NCI-H2107 treated with DMSO at 0.1 percent for 48 hours (cell line): ENCODE data around the gene ENGASE.

Experiments used
- DNase-seq: peaks from one replicate; lab custom pipeline; 2025; ENCODE audit not compliant: unreplicated experiment; lab: John Stamatoyannopoulos, UW

The ENGASE gene

DNA sequence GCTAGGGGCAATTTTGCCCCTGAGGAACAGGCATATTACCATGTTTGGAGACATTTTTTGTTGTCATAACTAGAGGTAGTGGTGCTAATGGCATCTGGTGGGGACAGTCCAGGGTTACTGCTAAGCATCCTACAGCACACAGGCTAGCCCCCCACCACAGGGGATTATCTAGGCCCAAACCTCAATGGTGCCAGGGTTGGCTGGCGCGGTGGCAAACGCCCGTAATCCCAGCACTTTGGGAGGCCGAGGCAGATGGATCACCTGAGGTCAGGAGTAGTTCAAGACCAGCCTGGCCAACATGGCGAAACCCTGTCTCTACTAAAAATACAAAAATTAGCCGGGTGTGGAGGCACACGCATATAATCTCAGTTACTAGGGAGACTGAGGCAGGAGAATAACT is 35.5 kb upstream of the ENGASE start:
- DNase-seq = no peak

- no peak for DNase-seq
These were observed 34.7 kb upstream of the ENGASE start for GRCh38 chr17:79039886-79040285.

- no peak for DNase-seq
These were observed 33.5 kb upstream of the ENGASE start for GRCh38 chr17:79041041-79041570.

- no peak for DNase-seq
These were observed 32.8 kb upstream of the ENGASE start for GRCh38 chr17:79041723-79042420.

DNA sequence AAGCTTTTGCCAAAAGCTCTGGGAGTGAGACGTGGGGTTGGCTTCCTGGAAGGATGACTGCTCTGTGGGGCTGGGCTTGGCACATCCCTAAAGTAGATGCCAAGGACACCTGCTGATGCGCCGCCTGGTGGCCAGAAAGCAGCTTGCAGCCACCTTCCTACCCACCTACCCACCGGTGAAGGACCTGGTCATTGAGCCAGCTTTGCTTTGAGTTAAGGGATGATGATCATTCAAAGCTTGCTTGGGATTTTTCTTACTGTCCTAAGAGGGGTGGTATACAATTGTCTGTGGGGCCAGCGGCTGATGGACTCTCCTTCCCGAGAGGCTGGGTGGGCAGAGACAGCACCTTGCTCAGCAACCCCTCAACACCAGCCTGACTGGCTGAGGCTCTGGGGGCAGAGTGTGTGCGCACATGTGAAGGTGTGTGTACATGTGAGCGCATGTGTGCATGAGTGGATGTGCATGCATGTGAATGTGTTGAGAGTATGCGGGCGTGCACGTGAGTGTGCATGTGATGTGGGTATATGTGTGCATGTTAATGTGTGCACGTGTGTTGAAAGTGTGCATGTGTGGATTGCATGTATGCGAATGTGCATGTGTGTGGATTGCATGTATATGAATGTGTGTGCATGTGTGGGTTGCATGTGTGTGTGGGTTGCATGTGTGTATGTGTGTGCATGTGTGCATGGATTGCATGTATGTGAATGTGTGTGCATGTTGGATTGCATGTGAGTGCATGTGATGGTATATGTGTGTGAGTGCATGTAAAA is 32.0 kb upstream of the ENGASE start:
- peak; percentile 31 for DNase-seq

DNA sequence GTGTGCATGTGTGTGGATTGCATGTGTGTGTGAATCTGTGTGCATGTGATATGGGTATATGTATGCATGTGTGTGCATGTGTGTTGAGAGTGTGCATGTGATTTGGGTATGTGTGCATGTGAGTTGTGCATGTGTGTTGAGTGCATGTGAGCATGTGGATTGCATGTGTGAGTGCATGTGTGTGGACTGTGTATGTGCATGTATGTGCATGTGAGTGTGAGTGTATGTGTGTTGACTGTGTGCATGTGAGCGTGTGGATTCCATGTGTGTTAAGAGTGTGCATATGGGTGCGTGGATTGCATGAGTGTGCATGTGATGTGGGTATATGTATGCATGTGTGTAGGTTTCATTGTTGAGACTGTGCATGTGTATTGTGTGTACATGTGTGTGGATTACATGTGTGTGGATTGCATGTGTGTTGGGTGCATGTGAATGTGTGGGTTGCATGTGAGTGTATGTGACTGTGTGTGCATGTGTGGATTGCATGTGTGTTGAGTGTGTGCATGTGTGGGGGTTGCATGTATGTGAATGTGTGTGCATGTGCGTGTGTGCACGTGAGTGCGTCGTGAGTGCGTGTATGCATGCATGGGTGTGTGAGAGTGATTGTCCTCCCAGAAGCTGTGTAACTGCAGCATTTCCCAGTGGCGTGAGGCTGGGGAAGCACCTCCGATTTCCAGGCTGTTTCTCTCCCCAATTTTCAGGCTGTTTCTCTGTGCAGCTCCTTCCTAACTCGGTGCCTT is 31.3 kb upstream of the ENGASE start:
- DNase-seq = no peak

DNA sequence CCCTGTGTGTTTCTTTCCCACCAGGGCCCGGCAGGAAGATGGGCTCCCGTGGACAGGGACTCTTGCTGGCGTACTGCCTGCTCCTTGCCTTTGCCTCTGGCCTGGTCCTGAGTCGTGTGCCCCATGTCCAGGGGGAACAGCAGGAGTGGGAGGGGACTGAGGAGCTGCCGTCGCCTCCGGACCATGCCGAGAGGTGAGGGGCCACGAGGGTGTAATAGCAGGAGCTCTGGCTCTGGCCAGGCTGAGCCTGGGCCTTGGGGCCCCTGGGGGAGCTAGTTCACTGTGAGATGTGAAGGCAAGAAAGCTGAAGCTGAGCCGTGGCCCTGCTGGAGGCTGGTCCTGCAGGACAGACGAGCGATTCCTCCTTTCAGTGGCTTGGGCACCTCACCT is 30.7 kb upstream of the ENGASE start:
- no peak for DNase-seq

GRCh38 chr17:79044462-79044861 is 30.2 kb upstream of the ENGASE start:
- DNase-seq = no peak

DNA sequence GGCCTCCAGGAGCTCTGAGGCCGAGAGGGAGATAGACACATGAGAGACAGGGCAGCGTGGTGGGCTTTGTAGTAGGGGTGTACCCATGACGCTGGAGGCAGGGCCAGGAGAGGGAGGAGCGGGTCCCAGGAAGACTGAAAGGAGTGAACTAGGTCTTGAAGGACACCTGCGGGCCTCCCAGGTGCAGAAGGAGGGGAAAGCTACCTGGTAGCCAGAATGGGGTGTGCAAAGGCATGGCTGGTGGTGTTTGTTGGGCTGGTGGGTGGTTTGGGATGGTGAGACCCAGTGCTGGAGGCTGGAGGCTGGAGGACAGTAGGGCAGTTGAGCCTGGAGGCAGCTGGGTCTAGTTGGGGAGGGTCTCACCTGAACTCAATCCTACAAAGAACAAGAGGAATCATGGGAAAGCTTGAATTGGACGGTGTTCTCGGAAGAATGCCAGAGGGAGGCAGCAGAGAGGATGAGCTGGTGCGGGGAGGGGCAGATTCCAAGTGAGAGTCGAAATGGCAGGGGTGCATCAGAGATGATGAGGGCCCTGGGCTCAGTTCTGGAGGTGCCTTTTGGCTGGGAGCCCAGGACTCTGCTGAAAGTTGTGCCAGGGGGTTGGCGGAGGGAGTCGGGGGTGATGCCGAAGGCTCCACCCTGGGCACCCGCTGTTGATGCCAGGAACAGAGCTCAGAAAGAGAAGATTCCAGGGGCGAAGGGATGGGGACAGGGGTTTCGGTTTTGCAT is 29.5 kb upstream of the ENGASE start:
- no peak for DNase-seq

DNA sequence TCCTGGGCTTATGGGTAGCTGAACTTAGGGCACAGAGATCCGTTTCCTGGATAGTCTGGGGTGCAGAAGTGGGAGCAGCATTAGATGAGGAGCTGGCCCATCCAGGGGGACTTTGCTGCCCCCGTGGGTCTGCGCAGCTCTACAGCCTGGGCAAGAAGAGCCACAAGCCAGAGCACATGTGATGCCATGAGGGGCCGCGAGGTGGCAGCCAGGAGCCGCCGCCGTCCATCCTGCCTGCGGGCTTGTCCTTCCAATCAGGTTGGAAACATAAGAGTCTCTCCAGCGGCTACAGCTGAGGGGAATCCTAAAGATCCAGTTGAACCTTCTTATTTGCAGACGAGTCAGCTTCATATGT is 28.8 kb upstream of the ENGASE start:
- DNase-seq = peak; percentile 64

- no peak for DNase-seq
These were observed 28.3 kb upstream of the ENGASE start for GRCh38 chr17:79046197-79046915.

DNA sequence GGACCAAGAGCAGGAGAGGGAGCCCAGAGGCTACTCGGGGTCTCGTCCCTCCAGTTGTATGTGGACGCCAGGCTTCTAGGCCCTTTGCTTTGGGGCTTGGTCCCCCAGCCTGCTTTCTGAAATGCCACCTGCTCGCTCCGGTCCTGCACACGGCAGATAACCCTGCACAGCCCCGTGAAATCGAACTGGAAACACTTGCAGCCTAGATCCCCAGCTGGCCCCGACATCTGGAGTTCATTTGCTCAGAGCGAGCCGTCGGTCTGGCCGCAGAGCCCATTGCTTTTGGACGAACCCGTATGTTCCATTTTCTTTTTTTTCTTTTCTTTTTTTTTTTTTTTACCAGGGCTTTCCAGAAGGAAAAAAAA is 27.7 kb upstream of the ENGASE start:
- DNase-seq = no peak

DNA sequence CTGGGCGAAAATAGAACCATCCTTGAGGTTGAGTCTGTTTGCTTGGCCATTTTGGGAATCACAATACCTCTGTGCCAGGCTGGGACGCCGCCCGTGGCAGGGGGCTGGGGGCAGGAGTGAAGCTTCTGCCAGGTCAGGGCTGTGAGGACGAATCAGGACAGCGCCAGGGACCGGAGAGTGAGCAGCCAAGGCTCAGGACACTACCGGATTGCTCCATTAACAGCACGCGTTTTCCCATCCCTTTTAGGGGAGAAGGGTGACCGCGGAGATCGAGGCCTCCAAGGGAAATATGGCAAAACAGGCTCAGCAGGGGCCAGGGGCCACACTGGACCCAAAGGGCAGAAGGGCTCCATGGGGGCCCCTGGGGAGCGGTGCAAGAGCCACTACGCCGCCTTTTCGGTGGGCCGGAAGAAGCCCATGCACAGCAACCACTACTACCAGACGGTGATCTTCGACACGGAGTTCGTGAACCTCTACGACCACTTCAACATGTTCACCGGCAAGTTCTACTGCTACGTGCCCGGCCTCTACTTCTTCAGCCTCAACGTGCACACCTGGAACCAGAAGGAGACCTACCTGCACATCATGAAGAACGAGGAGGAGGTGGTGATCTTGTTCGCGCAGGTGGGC is 27.2 kb upstream of the ENGASE start:
- DNase-seq = no peak

DNA sequence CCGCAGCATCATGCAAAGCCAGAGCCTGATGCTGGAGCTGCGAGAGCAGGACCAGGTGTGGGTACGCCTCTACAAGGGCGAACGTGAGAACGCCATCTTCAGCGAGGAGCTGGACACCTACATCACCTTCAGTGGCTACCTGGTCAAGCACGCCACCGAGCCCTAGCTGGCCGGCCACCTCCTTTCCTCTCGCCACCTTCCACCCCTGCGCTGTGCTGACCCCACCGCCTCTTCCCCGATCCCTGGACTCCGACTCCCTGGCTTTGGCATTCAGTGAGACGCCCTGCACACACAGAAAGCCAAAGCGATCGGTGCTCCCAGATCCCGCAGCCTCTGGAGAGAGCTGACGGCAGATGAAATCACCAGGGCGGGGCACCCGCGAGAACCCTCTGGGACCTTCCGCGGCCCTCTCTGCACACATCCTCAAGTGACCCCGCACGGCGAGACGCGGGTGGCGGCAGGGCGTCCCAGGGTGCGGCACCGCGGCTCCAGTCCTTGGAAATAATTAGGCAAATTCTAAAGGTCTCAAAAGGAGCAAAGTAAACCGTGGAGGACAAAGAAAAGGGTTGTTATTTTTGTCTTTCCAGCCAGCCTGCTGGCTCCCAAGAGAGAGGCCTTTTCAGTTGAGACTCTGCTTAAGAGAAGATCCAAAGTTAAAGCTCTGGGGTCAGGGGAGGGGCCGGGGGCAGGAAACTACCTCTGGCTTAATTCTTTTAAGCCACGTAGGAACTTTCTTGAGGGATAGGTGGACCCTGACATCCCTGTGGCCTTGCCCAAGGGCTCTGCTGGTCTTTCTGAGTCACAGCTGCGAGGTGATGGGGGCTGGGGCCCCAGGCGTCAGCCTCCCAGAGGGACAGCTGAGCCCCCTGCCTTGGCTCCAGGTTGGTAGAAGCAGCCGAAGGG is 26.4 kb upstream of the ENGASE start:
- DNase-seq = no peak

DNA sequence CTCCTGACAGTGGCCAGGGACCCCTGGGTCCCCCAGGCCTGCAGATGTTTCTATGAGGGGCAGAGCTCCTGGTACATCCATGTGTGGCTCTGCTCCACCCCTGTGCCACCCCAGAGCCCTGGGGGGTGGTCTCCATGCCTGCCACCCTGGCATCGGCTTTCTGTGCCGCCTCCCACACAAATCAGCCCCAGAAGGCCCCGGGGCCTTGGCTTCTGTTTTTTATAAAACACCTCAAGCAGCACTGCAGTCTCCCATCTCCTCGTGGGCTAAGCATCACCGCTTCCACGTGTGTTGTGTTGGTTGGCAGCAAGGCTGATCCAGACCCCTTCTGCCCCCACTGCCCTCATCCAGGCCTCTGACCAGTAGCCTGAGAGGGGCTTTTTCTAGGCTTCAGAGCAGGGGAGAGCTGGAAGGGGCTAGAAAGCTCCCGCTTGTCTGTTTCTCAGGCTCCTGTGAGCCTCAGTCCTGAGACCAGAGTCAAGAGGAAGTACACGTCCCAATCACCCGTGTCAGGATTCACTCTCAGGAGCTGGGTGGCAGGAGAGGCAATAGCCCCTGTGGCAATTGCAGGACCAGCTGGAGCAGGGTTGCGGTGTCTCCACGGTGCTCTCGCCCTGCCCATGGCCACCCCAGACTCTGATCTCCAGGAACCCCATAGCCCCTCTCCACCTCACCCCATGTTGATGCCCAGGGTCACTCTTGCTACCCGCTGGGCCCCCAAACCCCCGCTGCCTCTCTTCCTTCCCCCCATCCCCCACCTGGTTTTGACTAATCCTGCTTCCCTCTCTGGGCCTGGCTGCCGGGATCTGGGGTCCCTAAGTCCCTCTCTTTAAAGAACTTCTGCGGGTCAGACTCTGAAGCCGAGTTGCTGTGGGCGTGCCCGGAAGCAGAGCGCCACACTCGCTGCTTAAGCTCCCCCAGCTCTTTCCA is 25.5 kb upstream of the ENGASE start:
- no peak for DNase-seq

DNA sequence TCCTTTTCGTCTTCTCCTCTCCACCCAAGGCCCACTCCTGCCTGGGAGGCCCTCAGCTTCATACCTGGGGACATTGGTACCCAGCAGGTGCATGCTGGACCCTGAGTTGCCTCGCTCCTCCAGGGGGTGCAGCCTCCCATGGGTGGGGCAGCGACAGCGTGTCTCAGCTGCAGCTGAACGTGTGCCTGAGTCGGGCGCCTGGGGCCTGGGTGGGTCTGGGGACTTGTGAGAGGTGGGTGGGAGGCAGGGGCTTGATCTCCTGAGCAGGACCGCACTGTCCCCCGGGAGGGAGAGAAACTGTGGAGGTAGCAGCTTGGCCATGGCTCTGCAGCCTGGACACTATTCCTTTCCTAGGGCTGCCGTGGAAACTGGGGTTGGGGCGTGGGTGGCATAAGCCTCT is 24.8 kb upstream of the ENGASE start:
- DNase-seq = no peak

GRCh38 chr17:79050551-79050950 is 24.1 kb upstream of the ENGASE start:
- DNase-seq = no peak

DNA sequence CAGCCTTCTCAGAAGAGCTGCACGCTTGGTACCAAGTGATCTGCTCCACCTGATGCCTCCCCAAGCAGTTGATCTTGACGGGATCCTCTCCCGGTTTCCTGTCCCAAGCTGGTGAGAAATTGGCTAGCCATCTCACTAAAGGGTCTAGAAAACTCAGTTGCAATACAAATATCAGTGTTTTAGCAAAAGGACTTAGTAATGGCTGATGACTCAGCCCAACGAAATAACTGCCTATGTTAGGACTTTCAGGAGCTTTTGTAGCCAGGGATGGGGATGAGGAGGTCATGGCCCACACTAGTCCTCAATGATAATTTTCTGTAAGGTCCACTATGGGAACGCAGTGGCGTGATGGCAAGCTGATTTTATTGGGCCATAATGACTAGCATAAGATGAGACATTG is 23.3 kb upstream of the ENGASE start:
- no peak for DNase-seq
